ENCODE results near the gene TMEM131L.

Gene TMEM131L

DNA sequence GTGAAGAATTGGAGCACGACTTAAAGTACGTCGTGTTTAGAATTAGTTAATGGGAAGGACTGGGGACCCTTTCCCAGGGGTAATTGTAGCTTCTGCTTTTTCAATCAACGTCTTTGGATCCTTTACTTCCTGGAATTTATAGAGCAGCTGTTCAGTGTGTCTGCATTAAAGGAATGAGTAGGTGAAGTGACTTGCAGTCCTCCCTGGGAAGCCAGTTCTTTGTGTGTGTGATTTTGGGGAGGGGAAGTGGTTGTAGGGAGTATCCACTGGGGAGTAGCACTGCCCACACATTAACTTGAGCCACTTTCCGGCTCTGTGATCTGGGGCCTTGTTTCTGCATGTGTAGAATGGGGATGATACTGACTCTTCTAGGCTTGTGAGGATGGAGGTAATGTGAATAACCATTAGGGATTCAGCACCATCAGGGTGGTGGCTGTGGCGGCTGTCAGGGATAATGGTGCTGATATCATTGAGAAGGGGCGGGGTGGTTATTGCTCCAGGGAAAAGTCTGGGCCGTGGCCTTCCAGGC lies 54.7 kb downstream of the TMEM131L start:
- no peaks in the 10 kb centered on the region for H3K9me3 Mint-ChIP-seq
- intact Hi-C loops (cut with micrococcal nuclease) = loop anchor here (5.0 kb wide), 2 partner anchors 54 to 89 kb away; partner anchors contain the start of gene TMEM131L
- H3K27me3 Mint-ChIP-seq = no peaks in the 10 kb centered on the region
- no peak overlapping the region for H3K4me3 Mint-ChIP-seq
- peak overlapping the region; percentile 70 for H3K27ac Mint-ChIP-seq
- peaks cover 69% of the 10 kb centered on the region for H3K4me1 Mint-ChIP-seq (ENCODE audit: low read depth)
- H3K36me3 Mint-ChIP-seq (ENCODE audit: low read depth) = no peaks in the 10 kb centered on the region

DNA sequence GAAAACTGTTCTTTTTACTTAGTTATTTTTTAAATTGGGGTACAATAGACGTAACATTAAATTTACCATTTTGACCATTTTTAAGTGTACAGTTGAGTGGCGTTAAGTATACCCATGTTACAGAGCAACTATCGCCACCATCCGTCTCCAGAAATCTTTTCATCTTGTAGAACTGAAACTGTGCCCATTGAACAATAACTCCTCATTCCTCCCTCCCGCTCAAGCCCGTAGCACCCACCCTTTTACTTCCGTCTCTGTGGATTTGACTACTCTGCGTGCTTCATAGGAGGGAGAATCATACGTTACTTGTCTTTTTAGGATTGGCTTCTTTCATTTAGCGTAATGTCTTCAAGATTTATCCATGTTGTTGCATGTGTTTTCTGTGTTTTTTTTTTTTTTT lies 55.3 kb downstream of the TMEM131L start:
- H3K27me3 Mint-ChIP-seq = no peaks in the 10 kb centered on the region
- H3K9me3 Mint-ChIP-seq = no peaks in the 10 kb centered on the region
- intact Hi-C loops (cut with micrococcal nuclease) = loop anchor here (5.0 kb wide), 2 partner anchors 54 to 89 kb away; partner anchors contain the start of gene TMEM131L
- no peaks in the 10 kb centered on the region for H3K36me3 Mint-ChIP-seq (ENCODE audit: low read depth)
- H3K27ac Mint-ChIP-seq = peak overlapping the region; percentile 70
- peaks cover 75% of the 10 kb centered on the region for H3K4me1 Mint-ChIP-seq (ENCODE audit: low read depth)
- H3K4me3 Mint-ChIP-seq = no peak overlapping the region

DNA sequence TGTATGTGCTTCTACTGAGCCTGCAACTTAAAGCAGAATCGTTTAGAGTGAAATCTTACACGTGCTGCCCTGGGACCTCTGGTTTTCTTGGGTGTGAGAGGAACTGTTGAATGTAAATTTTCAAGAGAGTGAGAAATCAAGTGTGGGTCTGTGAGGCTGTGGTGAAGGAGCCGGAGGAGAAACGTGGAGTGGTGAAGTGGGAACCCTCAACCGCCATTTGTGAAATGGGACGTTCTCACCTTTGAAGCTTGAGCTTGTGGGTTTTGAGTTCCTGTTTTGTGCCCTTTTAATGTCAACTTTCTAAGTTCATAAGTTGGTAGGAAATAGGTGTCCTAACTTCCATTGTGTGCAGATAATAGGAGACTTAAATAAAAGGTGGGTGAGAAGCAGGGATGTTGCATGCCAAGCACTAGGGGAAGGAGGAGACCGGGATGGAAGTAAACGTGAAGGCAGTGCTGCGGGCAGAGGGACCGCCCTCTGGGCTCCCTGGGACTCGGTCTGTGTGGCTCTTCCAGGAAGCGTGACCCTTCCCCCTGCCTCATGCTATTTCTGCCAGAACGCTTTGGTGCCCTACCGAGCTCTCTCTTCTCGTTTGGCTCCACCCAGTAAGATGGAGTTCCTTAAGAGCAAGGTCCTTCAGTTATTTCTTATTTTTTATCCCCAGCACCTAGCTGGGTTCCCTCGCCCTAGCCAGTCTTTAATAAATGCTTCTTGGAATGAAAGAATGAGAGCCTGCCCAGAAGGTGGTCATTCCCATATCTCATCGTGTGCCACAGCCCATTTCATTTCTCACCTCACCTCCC lies 56.0 kb downstream of the TMEM131L start:
- H3K27me3 Mint-ChIP-seq = no peaks in the 10 kb centered on the region
- no peaks in the 10 kb centered on the region for H3K36me3 Mint-ChIP-seq (ENCODE audit: low read depth)
- no peak overlapping the region for H3K4me3 Mint-ChIP-seq
- intact Hi-C loops (cut with micrococcal nuclease) = loop anchor here (5.0 kb wide), 2 partner anchors 55 to 90 kb away; partner anchors contain the start of gene TMEM131L
- H3K4me1 Mint-ChIP-seq (ENCODE audit: low read depth) = peaks cover 82% of the 10 kb centered on the region
- no peaks in the 10 kb centered on the region for H3K9me3 Mint-ChIP-seq
- H3K27ac Mint-ChIP-seq = peak overlapping the region; percentile 70

DNA sequence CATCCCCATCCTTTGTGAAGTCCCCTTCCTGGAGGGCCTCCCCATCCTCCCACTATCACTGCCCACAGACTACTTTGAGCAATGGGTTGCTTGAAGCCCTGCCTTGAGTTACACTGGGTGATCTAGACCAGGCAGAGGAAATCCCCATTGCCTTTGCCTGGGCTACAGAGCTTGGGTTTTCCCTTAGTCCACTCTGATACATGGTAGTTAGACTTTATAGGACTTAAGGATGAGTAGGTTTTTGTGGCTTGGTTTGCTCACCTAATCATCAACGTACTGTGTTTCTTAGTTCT lies 56.6 kb downstream of the TMEM131L start:
- Mint-ChIP-seq H3K27ac (peak overlapping the region; percentile 70), H3K4me1 (ENCODE audit: low read depth) (peaks cover 87% of the 10 kb centered on the region), H3K4me3 (no peak overlapping the region), H3K36me3 (ENCODE audit: low read depth) (no peaks in the 10 kb centered on the region), H3K27me3 (no peaks in the 10 kb centered on the region), H3K9me3 (no peaks in the 10 kb centered on the region)
- intact Hi-C loops (cut with micrococcal nuclease) = loop anchor here (5.0 kb wide), 2 partner anchors 55 to 90 kb away; partner anchors contain the start of gene TMEM131L

DNA sequence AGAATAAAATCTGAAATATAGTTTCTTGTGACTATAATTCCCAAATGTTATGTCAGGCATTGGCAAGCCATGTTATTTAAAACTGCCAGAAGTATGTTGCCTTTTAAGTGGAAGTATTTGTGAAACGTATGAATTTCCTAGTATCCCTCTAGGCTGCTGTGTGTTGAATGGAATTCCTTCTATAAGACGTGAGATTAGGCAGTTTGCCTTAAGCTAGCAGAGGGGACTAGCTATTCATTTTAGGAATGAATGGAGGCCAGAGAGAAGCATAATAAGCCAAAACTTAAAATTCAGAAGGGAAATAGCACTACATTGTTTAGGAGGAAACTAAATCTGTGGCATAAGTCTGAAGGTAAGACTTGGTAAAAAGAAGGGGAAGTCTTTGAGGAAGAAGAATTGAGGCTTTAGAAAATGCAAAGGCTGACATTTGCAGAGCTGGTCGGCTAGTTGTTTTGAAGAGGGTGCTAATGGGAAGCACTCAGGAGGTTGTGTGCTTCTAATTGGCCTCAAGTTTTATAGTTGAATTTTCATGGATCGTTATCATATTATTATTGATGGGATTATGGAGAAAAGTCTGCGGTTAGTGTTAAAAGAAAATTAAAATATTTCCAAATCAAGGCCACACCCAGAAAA lies 57.1 kb downstream of the TMEM131L start:
- Mint-ChIP-seq H3K9me3 (no peaks in the 10 kb centered on the region), H3K36me3 (ENCODE audit: low read depth) (no peaks in the 10 kb centered on the region), H3K4me3 (no peak overlapping the region), H3K4me1 (ENCODE audit: low read depth) (peaks cover 89% of the 10 kb centered on the region), H3K27me3 (no peaks in the 10 kb centered on the region), H3K27ac (peak overlapping the region; percentile 70)
- intact Hi-C loops (cut with micrococcal nuclease) = loop anchor here (5.0 kb wide), 2 partner anchors 56 to 91 kb away; partner anchors contain the start of gene TMEM131L

DNA sequence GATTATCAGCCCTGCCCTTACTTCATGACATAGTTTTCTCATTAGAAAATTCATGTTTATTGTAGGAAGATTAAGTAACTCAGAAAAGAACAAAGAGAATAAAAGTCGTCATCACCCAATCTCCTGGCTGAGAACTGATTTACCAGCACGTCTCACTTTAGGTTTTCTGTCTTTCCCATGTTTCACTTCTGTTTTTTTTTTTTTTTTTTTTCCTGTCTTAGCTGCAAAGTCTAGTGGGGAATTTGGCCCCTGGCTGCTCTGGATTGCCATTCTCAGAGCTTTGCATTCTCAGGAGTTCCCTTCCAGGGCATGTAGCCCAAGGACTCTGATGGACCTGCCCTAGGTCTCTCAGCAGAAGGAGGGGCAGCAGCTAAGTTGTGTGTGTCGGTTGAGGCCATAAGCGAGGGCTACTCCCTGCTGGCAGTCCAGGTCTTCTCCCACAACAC lies 57.8 kb downstream of the TMEM131L start:
- Mint-ChIP-seq H3K4me1 (ENCODE audit: low read depth) (peaks cover 87% of the 10 kb centered on the region), H3K36me3 (ENCODE audit: low read depth) (no peaks in the 10 kb centered on the region), H3K27me3 (no peaks in the 10 kb centered on the region), H3K4me3 (no peak overlapping the region), H3K9me3 (no peaks in the 10 kb centered on the region), H3K27ac (peak overlapping the region; percentile 70)
- intact Hi-C loops (cut with micrococcal nuclease) = loop anchor here (5.0 kb wide), 2 partner anchors 57 to 92 kb away; partner anchors contain the start of gene TMEM131L

DNA sequence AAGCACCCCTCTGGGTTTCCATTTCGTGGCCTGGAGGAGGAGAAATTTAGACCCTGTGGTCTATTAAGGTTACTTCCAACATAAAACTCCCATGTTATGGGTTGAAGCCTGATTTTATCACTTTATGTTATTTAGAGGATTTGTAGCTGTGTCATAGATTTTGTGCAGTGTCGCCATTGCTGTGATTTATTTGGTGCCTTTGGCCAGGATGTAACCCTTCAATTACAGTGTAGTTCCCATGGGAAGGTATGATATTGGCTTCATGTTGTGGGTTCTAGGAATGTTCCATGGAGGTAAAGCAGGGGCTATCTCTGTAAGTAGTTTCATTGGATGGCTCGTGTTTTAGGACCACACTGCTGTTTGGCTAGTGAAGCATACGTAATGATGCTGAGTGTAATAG lies 58.5 kb downstream of the TMEM131L start:
- H3K27me3 Mint-ChIP-seq = no peaks in the 10 kb centered on the region
- H3K9me3 Mint-ChIP-seq = no peaks in the 10 kb centered on the region
- H3K27ac Mint-ChIP-seq = no peak overlapping the region
- H3K36me3 Mint-ChIP-seq (ENCODE audit: low read depth) = no peaks in the 10 kb centered on the region
- intact Hi-C loops (cut with micrococcal nuclease) = loop anchor here (5.0 kb wide), 2 partner anchors 57 to 92 kb away; partner anchors contain the start of gene TMEM131L
- H3K4me1 Mint-ChIP-seq (ENCODE audit: low read depth) = peaks cover 88% of the 10 kb centered on the region
- H3K4me3 Mint-ChIP-seq = no peak overlapping the region

DNA sequence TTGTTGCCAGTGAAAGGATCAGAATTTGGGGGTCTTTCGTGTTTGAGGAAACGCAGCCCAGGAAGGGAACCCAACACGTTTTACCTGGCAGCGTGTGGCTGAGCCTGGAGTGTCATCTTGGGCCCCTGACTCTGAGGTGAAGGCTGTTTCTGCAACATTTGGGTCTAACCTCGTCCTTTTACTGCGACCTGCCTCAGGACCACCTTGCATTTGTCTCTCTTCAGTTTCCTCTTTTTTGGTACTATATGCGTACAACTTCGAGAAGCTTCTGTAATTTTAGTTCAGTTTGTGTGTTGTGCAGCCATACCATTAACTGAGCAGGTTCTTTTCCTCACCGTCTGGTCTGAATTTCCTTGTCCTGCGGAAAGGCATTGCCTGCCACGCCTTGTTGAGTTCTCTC lies 61.5 kb downstream of the TMEM131L start:
- H3K27ac Mint-ChIP-seq = peak overlapping the region; percentile 15
- H3K27me3 Mint-ChIP-seq = no peaks in the 10 kb centered on the region
- H3K36me3 Mint-ChIP-seq (ENCODE audit: low read depth) = no peaks in the 10 kb centered on the region
- H3K9me3 Mint-ChIP-seq = no peaks in the 10 kb centered on the region
- peaks cover 70% of the 10 kb centered on the region for H3K4me1 Mint-ChIP-seq (ENCODE audit: low read depth)
- no peak overlapping the region for H3K4me3 Mint-ChIP-seq
- intact Hi-C loops (cut with micrococcal nuclease) = no loop called here

DNA sequence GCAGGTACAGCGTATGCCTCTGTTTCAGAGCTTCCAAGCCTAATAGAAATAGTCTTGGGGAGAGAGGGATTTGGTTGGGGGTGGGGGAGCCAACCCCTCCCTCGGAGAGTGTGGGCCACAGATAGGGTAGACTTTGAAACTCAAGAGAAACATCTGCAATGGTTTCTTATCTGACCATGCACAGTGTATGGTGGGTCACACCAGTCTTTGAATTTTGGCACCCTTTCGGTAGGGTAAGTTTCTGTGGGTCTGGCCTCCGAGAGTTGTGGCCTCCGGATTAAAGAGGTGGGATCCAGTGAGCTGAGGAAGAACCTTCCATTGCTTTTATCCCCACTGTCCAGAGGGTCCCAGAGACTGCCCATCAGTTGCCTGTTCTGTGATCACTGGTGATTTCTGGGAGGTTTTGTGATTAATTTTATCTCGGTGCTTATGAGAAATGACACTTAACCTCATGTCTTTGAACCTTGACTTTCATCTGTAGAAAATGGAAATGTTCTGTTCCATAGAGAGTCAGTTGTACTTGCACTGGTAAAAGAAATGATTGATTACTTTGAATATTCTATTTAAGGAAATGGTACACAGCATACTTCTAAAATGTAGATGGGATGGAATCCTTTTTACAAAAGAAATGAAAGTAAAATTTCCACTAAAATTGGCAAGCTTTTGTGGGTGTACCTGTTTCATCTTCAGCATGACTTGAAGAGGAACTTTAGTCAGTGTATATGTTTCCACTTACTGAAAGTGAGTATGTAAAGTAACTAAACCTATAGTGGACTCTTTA lies 62.7 kb downstream of the TMEM131L start:
- no peak overlapping the region for H3K27ac Mint-ChIP-seq
- no peaks in the 10 kb centered on the region for H3K9me3 Mint-ChIP-seq
- H3K4me1 Mint-ChIP-seq (ENCODE audit: low read depth) = peaks cover 58% of the 10 kb centered on the region
- no peaks in the 10 kb centered on the region for H3K36me3 Mint-ChIP-seq (ENCODE audit: low read depth)
- intact Hi-C loops (cut with micrococcal nuclease) = no loop called here
- H3K4me3 Mint-ChIP-seq = no peak overlapping the region
- H3K27me3 Mint-ChIP-seq = no peaks in the 10 kb centered on the region

DNA sequence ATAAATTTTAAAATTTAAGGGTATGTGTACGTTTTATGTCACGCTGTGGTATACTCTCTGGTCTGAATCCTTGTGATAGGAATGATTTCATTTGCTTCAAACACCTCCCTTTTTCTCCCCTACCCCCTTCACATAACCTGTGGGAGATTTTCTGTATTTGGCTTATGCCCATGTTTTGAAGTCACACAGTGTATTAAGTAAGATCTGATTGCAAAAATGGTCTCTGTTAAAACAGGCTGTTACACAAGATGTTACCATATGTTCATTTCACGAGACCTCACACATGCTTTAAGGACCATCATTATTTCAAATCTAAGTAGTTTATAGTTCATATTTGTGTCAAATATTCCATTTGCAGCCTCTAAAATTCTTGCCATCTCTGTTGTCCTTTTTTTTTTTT lies 63.5 kb downstream of the TMEM131L start:
- H3K27me3 Mint-ChIP-seq = no peaks in the 10 kb centered on the region
- H3K4me3 Mint-ChIP-seq = no peak overlapping the region
- H3K9me3 Mint-ChIP-seq = no peaks in the 10 kb centered on the region
- no peaks in the 10 kb centered on the region for H3K36me3 Mint-ChIP-seq (ENCODE audit: low read depth)
- intact Hi-C loops (cut with micrococcal nuclease) = no loop called here
- H3K4me1 Mint-ChIP-seq (ENCODE audit: low read depth) = peaks cover 52% of the 10 kb centered on the region
- H3K27ac Mint-ChIP-seq = no peak overlapping the region

DNA sequence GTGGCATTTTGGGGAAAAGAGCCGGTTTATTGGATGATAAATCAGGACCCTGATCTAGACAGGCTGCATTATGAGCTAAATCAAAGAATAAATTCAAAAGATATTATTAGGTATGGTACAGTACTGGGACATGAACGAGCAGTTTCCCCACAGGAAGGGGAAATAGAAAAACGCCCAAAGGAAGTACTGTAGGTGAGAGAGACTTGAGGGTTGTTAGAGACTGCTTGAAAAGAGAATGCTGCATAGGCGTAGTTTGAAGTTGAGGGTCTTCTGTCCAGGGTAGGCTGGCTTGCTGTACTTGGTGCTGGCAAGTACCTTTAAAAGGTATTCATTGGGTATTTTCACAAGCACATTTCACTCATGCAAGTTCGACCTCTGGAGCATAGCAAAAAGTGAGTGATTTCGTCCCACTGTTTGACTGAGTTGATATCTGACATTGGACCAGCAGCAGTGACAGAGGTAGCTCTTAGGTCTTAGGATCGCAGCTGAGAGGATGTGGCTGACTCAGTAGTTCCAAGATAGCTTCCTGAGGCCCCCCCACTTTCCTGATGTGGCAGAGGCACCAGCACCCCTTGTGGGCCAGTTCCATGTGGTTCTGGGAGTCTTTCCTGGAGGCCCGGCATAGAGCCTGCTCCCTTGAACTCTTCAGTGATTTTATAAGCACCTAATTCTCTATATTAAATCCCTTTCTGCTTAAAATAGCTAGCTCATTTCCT lies 64.3 kb downstream of the TMEM131L start:
- H3K36me3 Mint-ChIP-seq (ENCODE audit: low read depth) = no peaks in the 10 kb centered on the region
- intact Hi-C loops (cut with micrococcal nuclease) = no loop called here
- H3K9me3 Mint-ChIP-seq = no peaks in the 10 kb centered on the region
- H3K4me3 Mint-ChIP-seq = no peak overlapping the region
- H3K27me3 Mint-ChIP-seq = no peaks in the 10 kb centered on the region
- H3K4me1 Mint-ChIP-seq (ENCODE audit: low read depth) = peaks cover 52% of the 10 kb centered on the region
- H3K27ac Mint-ChIP-seq = no peak overlapping the region

DNA sequence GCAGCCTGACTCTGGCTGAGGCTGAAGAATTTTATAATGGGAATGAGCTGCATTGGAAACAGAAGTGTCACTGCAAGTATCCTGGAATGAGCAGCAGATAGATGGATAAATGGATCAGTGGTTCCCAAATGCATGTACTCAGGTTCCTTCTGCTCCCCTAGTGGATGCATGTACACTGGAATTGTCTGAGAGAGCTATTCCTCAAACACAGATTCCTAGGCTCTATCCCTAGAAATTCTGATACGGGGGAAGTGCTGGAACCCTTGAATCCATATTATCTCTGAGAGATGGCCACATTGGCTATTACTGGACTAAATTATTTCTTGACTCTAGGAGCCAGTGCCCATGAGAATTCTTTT lies 64.8 kb downstream of the TMEM131L start:
- H3K36me3 Mint-ChIP-seq (ENCODE audit: low read depth) = no peaks in the 10 kb centered on the region
- no peak overlapping the region for H3K4me3 Mint-ChIP-seq
- H3K27ac Mint-ChIP-seq = no peak overlapping the region
- intact Hi-C loops (cut with micrococcal nuclease) = no loop called here
- H3K27me3 Mint-ChIP-seq = no peaks in the 10 kb centered on the region
- no peaks in the 10 kb centered on the region for H3K9me3 Mint-ChIP-seq
- peaks cover 51% of the 10 kb centered on the region for H3K4me1 Mint-ChIP-seq (ENCODE audit: low read depth)

DNA sequence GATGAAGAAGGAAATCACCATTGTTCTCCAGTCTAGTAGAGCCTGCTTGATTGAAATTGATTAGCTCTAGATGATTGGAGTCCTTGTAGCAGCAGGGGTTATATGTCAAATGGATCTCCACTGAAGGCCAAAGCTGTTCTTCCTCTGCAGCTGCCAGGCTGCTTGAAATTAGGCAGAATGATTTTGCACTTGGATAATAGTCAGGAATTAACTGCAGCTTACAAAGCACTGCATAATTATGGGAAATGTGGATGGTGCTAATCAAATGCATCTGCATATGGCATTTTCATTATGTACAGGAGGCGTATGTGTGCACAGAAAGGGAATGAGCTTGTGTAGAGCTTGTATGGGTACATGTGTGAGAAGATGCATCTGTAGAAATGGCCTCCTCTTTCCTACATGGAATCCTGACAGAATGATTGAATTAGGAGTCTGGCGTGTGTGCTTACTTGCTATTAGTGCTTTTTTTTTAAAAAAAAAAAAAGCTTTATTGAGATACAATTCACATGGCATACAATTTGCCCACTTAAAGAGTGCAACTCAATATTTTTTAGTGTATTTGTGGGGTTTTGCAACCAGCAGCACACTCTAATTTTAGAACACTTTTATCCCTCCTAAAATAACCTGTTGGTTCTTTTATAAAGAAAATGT lies 65.9 kb downstream of the TMEM131L start:
- no peaks in the 10 kb centered on the region for H3K27me3 Mint-ChIP-seq
- H3K4me3 Mint-ChIP-seq = no peak overlapping the region
- peaks cover 39% of the 10 kb centered on the region for H3K4me1 Mint-ChIP-seq (ENCODE audit: low read depth)
- intact Hi-C loops (cut with micrococcal nuclease) = no loop called here
- no peaks in the 10 kb centered on the region for H3K9me3 Mint-ChIP-seq
- no peaks in the 10 kb centered on the region for H3K36me3 Mint-ChIP-seq (ENCODE audit: low read depth)
- H3K27ac Mint-ChIP-seq = no peak overlapping the region

Data from dendritic cell treated with granulocyte-macrophage colony-stimulating factor and Interleukin-4, amounts not matched to agents 40 ng/mL and 50 ng/mL, for 4 days (primary cell).